ENCODE data around the gene MYCBP2.

Gene MYCBP2

GRCh38 chr13:77312311-77312710 lies 14.6 kb downstream of the MYCBP2 start:
- H2BK15ac ChIP-seq (ENCODE audit: low read length) = no peak overlapping the region
- no peak overlapping the region for H3K14ac ChIP-seq (ENCODE audit: low read length)
- no peak overlapping the region for H2AFZ ChIP-seq (ENCODE audit: low read length)
- H3K79me1 ChIP-seq (ENCODE audit: low read depth, low read length) = no peaks in the 10 kb centered on the region
- H3K27ac ChIP-seq (replicated peaks; ENCODE audit: low read length) = no peak overlapping the region
- no peak overlapping the region for H3K9ac ChIP-seq (ENCODE audit: low read depth, low read length, poor library complexity)
- no peak overlapping the region for H3K4me3 ChIP-seq (ENCODE audit: low read length in 2 of 2)
- H3K36me3 ChIP-seq (replicated peaks in 1 of 2; ENCODE audit: control insufficient read depth in 2 of 2, insufficient read depth in 2 of 2, low read length in 2 of 2) = no peaks in the 10 kb centered on the region
- no peak overlapping the region for H3K4ac ChIP-seq (ENCODE audit: low read length)
- H3K4me2 ChIP-seq (ENCODE audit: insufficient read depth, low read length, poor library complexity, severe bottlenecking) = no peak overlapping the region
- no peak overlapping the region for H3K23ac ChIP-seq (ENCODE audit: low read depth, low read length, poor library complexity)
- no peak overlapping the region for H4K8ac ChIP-seq (ENCODE audit: low read depth, low read length)
- WGBS, 2 donors (ENCODE audit: extremely low coverage in 2 of 2, insufficient read length in 2 of 2, insufficient replicate concordance in 1 of 2) = no CpG with 5 or more reads among the region's 1 CpG
- no peak overlapping the region for H4K91ac ChIP-seq (ENCODE audit: low read depth, low read length, poor library complexity)
- no peaks in the 10 kb centered on the region for H3K27me3 ChIP-seq (ENCODE audit: control insufficient read depth in 3 of 3, insufficient read depth in 3 of 3, low read depth in 1 of 3, low read length in 3 of 3)
- no peak for DNase-seq (ENCODE audit: low spot score)
- no peak overlapping the region for H2AK5ac ChIP-seq (ENCODE audit: low read depth, low read length)
- peaks cover 0 to 2% of the 10 kb centered on the region in 2 donors for H3K4me1 ChIP-seq (ENCODE audit: control insufficient read depth in 2 of 2, insufficient read depth in 1 of 2, low read depth in 1 of 2, low read length in 2 of 2)
- no peak overlapping the region for H2BK5ac ChIP-seq (ENCODE audit: low read length)
- no peak overlapping the region for H2BK120ac ChIP-seq (ENCODE audit: low read depth, low read length)
- no peak overlapping the region for H2BK12ac ChIP-seq (ENCODE audit: low read length)
- no peaks in the 10 kb centered on the region for H3K9me3 ChIP-seq (replicated peaks in 1 of 2; ENCODE audit: control insufficient read depth in 2 of 2, insufficient read depth in 1 of 2, low read depth in 1 of 2, low read length in 2 of 2)
- H3K18ac ChIP-seq (ENCODE audit: low read length) = no peak overlapping the region

- no peak overlapping the region for H2BK120ac ChIP-seq (ENCODE audit: low read depth, low read length)
- no peak overlapping the region for H3K27ac ChIP-seq (replicated peaks; ENCODE audit: low read length)
- no peak overlapping the region for H3K18ac ChIP-seq (ENCODE audit: low read length)
- no peak overlapping the region for H3K4ac ChIP-seq (ENCODE audit: low read length)
- H4K8ac ChIP-seq (ENCODE audit: low read depth, low read length) = no peak overlapping the region
- no peak overlapping the region for H2AFZ ChIP-seq (ENCODE audit: low read length)
- no peaks in the 10 kb centered on the region for H3K27me3 ChIP-seq (ENCODE audit: control insufficient read depth in 3 of 3, insufficient read depth in 3 of 3, low read depth in 1 of 3, low read length in 3 of 3)
- H3K9ac ChIP-seq (ENCODE audit: low read depth, low read length, poor library complexity) = no peak overlapping the region
- no peak for DNase-seq (ENCODE audit: low spot score)
- H3K4me2 ChIP-seq (ENCODE audit: insufficient read depth, low read length, poor library complexity, severe bottlenecking) = no peak overlapping the region
- no peak overlapping the region for H2BK15ac ChIP-seq (ENCODE audit: low read length)
- H3K14ac ChIP-seq (ENCODE audit: low read length) = no peak overlapping the region
- no peak overlapping the region for H2BK12ac ChIP-seq (ENCODE audit: low read length)
- peaks cover 0 to 2% of the 10 kb centered on the region in 2 donors for H3K4me1 ChIP-seq (ENCODE audit: control insufficient read depth in 2 of 2, insufficient read depth in 1 of 2, low read depth in 1 of 2, low read length in 2 of 2)
- no peak overlapping the region for H3K23ac ChIP-seq (ENCODE audit: low read depth, low read length, poor library complexity)
- H3K79me1 ChIP-seq (ENCODE audit: low read depth, low read length) = no peaks in the 10 kb centered on the region
- no CpG with 5 or more reads among the region's 3 CpGs for WGBS, 2 donors (ENCODE audit: extremely low coverage in 2 of 2, insufficient read length in 2 of 2, insufficient replicate concordance in 1 of 2)
- H3K9me3 ChIP-seq (replicated peaks in 1 of 2; ENCODE audit: control insufficient read depth in 2 of 2, insufficient read depth in 1 of 2, low read depth in 1 of 2, low read length in 2 of 2) = no peaks in the 10 kb centered on the region
- H2AK5ac ChIP-seq (ENCODE audit: low read depth, low read length) = no peak overlapping the region
- no peaks in the 10 kb centered on the region for H3K36me3 ChIP-seq (replicated peaks in 1 of 2; ENCODE audit: control insufficient read depth in 2 of 2, insufficient read depth in 2 of 2, low read length in 2 of 2)
- H3K4me3 ChIP-seq (ENCODE audit: low read length in 2 of 2) = no peak overlapping the region
- no peak overlapping the region for H4K91ac ChIP-seq (ENCODE audit: low read depth, low read length, poor library complexity)
- H2BK5ac ChIP-seq (ENCODE audit: low read length) = no peak overlapping the region
Observed at GRCh38 chr13:77310579-77311279, 16.2 kb downstream of the MYCBP2 start.

GRCh38 chr13:77310161-77310560 lies 16.7 kb downstream of the MYCBP2 start:
- Histone ChIP-seq H4K91ac (ENCODE audit: low read depth, low read length, poor library complexity) (no peak overlapping the region), H4K8ac (ENCODE audit: low read depth, low read length) (no peak overlapping the region), H3K79me1 (ENCODE audit: low read depth, low read length) (no peaks in the 10 kb centered on the region), H3K27me3 (ENCODE audit: control insufficient read depth in 3 of 3, insufficient read depth in 3 of 3, low read depth in 1 of 3, low read length in 3 of 3) (no peaks in the 10 kb centered on the region), H3K4ac (ENCODE audit: low read length) (no peak overlapping the region), H2AK5ac (ENCODE audit: low read depth, low read length) (no peak overlapping the region), H2BK5ac (ENCODE audit: low read length) (no peak overlapping the region), H3K4me2 (ENCODE audit: insufficient read depth, low read length, poor library complexity, severe bottlenecking) (no peak overlapping the region), H3K14ac (ENCODE audit: low read length) (no peak overlapping the region), H2BK15ac (ENCODE audit: low read length) (no peak overlapping the region), H2BK120ac (ENCODE audit: low read depth, low read length) (no peak overlapping the region), H3K36me3 (replicated peaks in 1 of 2; ENCODE audit: control insufficient read depth in 2 of 2, insufficient read depth in 2 of 2, low read length in 2 of 2) (no peaks in the 10 kb centered on the region), H3K9ac (ENCODE audit: low read depth, low read length, poor library complexity) (no peak overlapping the region), H2BK12ac (ENCODE audit: low read length) (no peak overlapping the region), H3K9me3 (replicated peaks in 1 of 2; ENCODE audit: control insufficient read depth in 2 of 2, insufficient read depth in 1 of 2, low read depth in 1 of 2, low read length in 2 of 2) (no peaks in the 10 kb centered on the region), H3K27ac (replicated peaks; ENCODE audit: low read length) (no peak overlapping the region), H3K23ac (ENCODE audit: low read depth, low read length, poor library complexity) (no peak overlapping the region), H3K4me1 (ENCODE audit: control insufficient read depth in 2 of 2, insufficient read depth in 1 of 2, low read depth in 1 of 2, low read length in 2 of 2) (peaks cover 0 to 2% of the 10 kb centered on the region in 2 donors), H3K18ac (ENCODE audit: low read length) (no peak overlapping the region), H3K4me3 (ENCODE audit: low read length in 2 of 2) (no peak overlapping the region), H2AFZ (ENCODE audit: low read length) (no peak overlapping the region)
- no CpG with 5 or more reads among the region's 2 CpGs for WGBS, 2 donors (ENCODE audit: extremely low coverage in 2 of 2, insufficient read length in 2 of 2, insufficient replicate concordance in 1 of 2)
- DNase-seq (ENCODE audit: low spot score) = no peak

- Histone ChIP-seq H3K4me1 (ENCODE audit: control insufficient read depth in 2 of 2, insufficient read depth in 1 of 2, low read depth in 1 of 2, low read length in 2 of 2) (peaks cover 0 to 2% of the 10 kb centered on the region in 2 donors), H4K91ac (ENCODE audit: low read depth, low read length, poor library complexity) (no peak overlapping the region), H3K9me3 (replicated peaks in 1 of 2; ENCODE audit: control insufficient read depth in 2 of 2, insufficient read depth in 1 of 2, low read depth in 1 of 2, low read length in 2 of 2) (peaks cover 0 to 3% of the 10 kb centered on the region in 2 donors), H3K14ac (ENCODE audit: low read length) (no peak overlapping the region), H3K23ac (ENCODE audit: low read depth, low read length, poor library complexity) (no peak overlapping the region), H2BK12ac (ENCODE audit: low read length) (no peak overlapping the region), H2AFZ (ENCODE audit: low read length) (no peak overlapping the region), H3K27ac (replicated peaks; ENCODE audit: low read length) (no peak overlapping the region), H3K4me3 (ENCODE audit: low read length in 2 of 2) (no peak overlapping the region), H3K36me3 (replicated peaks in 1 of 2; ENCODE audit: control insufficient read depth in 2 of 2, insufficient read depth in 2 of 2, low read length in 2 of 2) (no peaks in the 10 kb centered on the region), H3K9ac (ENCODE audit: low read depth, low read length, poor library complexity) (no peak overlapping the region), H2BK15ac (ENCODE audit: low read length) (no peak overlapping the region), H3K18ac (ENCODE audit: low read length) (no peak overlapping the region), H3K4me2 (ENCODE audit: insufficient read depth, low read length, poor library complexity, severe bottlenecking) (no peak overlapping the region), H3K79me1 (ENCODE audit: low read depth, low read length) (no peaks in the 10 kb centered on the region), H4K8ac (ENCODE audit: low read depth, low read length) (no peak overlapping the region), H2AK5ac (ENCODE audit: low read depth, low read length) (no peak overlapping the region), H2BK120ac (ENCODE audit: low read depth, low read length) (no peak overlapping the region), H3K27me3 (ENCODE audit: control insufficient read depth in 3 of 3, insufficient read depth in 3 of 3, low read depth in 1 of 3, low read length in 3 of 3) (no peaks in the 10 kb centered on the region), H3K4ac (ENCODE audit: low read length) (no peak overlapping the region), H2BK5ac (ENCODE audit: low read length) (no peak overlapping the region)
- WGBS, 2 donors (ENCODE audit: extremely low coverage in 2 of 2, insufficient read length in 2 of 2, insufficient replicate concordance in 1 of 2) = no CpG with 5 or more reads among the region's 2 CpGs
- no peak for DNase-seq (ENCODE audit: low spot score)
Observed at GRCh38 chr13:77309254-77309653, 17.6 kb downstream of the MYCBP2 start.

Data from neuronal stem cell (in vitro differentiated cells).